NCI-H146 treated with DMSO at 0.1 percent for 48 hours (cell line): Measurements from ENCODE around the gene PGM5.

Experiments used
- DNase-seq: peaks from one replicate; lab custom pipeline; 2025; ENCODE audit not compliant: unreplicated experiment; lab: John Stamatoyannopoulos, UW

The PGM5 gene

DNA sequence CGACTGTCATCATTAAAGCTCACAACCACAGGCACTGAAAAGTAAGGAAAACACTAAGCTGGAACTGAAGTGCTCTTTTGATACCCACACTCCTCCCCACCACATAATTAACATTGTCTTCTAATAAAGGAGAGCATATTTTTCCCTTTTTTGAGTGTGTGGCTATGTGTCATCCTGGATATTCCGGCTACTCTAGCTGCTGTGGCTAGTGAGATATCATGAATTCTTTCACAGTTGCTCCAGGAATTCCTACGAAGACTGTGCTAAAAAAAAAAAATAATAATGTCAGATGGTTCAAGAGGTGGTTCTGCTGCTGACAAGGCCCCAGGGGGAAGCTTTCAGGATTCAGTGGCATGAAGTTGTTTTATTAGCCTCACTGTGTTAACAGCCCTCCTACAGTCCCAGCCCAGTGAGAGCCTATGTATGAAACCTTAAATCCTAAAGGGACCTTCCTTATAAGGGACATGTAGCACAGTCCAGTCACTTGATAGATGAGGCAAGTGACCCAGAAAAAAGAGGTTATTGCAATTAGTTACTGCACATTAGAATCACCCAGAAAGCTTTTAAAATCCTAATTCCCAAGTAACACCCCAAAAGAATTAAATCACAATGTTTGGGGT, 137.7 kb downstream of the PGM5 start:
- DNase-seq, result no peak

DNA sequence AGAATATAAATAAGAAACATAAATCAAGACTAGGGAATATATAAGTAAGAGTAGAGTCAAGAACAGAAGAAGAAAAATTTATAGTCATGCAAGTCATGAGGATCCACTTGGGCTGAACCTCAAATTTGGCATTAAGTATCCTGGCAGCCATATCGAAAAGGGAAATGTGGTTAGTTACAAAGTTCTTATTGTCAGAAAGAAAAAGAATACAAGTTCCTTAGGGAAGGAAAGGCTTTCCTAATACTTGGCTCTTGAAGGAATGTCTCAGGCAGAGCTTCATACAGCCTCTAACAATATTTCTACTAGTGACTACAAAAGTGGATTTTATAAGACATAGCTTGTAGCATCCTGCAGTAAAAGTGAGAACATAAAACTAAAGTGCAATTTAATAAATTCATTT, 138.8 kb downstream of the PGM5 start:
- no peak for DNase-seq

DNA sequence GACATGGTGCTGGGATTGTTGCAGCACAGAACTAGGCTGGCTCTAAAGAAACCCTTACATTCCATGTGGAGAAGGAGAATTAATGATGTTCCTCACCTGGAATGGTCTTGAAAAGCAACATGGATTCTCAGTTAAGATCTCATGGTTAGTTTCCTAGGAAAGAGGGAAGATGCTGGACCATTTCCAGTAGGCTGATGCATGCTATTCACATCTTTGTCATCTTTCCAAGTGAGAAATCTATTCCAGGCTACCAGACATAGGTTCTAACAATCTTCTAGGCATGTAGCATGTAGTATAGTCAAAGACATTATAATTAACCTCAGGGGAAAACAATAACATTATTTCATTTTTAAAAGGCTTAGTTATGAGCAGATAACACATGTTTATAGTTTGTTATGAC, 139.9 kb downstream of the PGM5 start:
- DNase-seq, result no peak

DNA sequence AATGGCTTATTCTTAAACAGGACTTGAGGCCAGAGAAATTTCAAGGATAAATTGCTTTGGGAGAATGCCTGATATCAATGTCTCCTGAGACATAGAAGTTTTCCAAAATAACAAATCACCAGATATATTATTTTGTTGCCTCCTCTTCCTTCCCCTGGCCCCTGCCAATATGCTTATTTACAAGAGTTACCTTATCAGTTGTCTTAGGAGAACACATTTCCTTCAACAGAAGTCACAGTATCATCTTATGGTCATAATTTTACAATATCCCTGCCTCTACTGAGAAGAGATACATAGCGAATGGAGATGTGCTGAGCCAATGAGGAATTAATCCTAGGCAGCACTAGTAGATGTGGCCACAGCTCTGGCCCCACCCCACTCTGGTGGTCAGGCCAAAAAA, 141.2 kb downstream of the PGM5 start:
- DNase-seq, result no peak

DNA sequence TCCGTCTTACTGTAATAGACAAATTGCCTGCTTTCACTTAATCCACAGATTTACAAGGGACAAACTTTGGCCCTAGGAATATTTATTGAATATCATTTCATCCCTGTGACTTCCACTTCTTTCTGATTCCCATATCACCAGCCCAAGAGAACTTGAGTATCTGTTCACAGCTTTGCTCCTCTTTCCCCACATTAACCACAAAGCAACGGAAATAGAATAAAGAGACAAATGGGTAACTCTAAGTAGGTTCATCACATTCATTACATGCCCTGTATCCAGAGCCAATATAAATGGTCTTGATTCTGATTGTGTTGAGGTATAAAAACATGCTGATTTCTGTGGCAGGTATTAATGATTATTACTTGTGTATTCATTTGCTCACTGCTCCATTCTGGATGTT, 142.4 kb downstream of the PGM5 start:
- no peak for DNase-seq

DNA sequence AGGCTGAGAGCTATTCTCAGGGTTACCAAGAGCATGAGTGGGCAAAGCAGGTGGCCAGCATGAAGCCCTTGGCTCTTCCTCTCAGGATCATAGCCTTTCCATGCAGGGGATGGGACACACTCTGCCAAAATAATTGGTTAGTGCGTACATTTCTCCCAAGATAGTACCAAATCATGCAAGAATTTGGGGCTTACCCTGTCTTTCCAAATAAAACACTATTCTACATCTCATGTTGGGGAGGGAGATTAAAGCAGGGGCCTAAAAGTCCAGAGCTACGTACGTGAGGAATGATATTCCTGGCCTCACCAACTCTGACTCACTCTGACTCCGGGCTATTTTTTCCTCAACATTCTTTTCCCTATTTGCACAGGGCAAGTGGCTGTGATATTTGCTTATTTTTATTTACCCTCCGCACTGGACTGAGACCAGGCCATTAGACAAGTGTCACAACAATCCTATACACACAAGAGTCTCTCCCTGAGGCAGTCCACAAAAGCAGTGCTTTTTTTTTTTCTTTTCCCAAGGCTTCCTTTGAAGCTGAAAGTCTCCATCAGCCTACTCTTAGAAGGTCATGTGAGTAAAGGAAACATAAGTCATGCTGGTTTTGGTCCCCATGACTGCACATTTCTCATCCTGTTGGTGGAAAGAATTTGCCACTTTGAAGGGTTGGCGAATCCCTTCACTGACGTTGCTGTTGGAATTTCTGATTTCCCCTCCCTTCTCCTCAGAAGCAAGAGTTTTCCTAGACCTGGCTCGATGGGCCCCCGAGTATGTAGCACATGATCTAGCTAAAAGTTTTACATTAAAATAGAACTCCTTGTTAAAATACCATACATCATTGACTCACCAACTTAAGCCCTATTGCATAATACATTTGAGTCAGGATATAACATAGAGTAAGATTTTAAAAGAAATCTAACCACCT, 144.3 kb downstream of the PGM5 start:
- no peak for DNase-seq

DNA sequence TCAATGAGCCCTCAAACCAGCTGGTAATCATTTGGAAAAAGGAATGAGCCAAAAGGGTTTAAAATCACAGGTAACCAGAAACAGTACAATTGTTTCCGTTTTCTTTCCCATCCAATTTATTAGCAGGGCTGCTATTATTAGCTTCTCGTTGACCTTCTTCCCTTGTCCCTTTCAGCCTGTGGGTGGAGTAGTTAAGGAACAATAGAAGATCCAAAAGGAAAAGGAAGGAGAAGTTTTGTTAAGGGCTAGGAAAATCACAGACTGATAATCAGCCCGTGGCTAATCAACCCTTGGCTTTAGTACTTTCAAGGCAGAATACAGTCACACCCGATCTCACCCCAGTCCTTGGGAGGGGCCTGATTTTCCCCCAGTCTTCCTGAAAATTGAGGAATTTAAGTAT, 145.9 kb downstream of the PGM5 start:
- DNase-seq, result no peak

DNA sequence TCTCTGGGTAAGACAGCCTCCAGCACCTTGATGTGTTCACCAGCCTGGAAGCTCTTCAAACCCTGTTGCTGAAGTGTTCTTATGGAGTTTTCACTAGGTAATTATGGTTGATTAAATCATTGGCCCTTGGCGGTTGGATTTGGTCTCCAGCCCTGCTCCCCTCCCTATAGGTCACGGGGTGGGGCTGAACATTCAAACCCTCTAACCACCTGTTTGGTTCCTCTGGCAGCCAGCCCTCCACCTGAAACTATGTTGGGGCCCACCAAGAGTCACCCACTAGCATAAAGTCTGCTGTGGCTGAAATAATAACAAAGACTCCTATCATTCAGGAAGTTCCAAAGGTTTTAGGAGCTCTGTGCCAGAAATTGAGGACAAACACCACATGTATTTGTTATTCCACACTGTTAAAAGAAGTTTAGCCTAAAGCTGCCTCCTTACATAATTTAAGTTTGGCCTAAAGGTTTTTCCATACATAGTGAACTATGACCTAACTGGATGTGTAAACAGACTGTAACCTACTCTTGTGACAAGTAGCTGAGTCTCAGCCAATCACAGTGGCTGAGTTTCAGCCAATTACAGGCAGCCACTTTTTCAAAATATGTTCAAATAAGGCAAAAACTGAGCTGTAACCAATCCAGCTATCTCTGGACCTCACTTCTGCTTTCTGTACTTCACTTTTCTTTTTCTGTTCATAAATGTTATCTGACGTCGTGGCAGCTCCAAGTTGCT, 149.4 kb downstream of the PGM5 start:
- no peak for DNase-seq

DNA sequence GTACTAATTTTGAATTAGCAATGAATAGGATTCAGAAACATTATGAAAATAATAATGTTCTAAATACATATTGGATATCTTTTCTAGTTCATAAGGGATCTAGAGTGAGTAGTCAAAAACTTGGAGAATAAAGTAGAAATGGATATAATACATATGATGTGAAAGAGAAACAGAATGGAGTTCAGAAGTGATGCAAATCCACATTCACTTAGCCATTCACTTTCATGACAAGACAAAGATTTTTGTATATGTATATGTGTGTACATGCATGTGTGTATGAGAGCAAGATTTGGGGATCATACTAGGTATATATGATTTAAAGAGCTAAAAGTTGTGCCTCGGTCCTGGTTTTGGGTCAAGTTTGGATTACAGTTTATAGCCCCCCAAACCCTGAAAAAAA, 150.1 kb downstream of the PGM5 start:
- DNase-seq, result no peak

DNA sequence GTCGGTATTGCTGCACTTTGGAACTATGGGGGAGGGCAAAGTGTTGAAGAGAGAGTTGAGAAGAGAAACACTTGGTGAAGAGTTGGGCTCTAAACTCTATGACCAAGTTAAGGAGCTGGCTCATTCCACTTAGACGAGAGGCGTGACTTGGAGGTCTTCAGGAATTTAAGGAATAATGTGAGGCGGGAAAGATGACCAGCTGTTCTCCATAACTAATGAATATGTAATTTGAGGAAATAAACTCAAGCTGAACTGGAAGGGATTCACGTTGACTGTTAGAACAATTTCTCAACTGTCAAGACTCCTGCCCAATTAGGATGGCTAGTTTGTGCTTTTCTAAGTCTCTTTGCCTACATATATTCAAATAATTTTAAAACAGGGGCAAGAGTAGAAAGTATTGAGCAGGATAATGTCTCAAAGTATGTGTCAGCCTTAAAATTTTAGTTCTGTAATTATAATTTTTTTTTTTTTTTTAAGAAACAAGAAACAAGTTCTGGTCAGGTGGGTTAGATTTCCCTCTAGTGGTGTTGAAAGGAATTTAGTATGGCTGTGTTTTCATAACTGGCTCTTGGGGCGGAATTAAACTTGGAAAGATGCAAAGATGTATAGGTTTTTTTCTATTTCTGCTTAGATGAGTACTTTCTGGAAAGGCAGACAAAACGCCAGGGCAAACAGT, 150.9 kb downstream of the PGM5 start:
- no peak for DNase-seq

DNA sequence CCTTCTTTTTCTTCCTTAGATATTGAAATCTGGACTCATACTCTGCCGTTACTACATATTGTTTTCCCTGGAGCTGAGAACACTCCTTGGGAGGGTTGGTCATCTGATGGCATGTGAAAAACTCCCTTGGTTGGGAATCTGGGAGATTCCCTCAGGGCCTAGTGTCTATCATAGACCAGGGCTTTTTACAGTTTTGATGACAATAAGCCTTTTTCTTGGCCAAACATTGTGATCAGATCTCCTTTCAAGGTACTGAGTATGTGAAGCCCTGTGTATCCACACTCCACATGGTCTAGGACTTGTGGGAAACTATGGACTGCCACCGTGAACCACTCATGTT, 151.4 kb downstream of the PGM5 start:
- no peak for DNase-seq

DNA sequence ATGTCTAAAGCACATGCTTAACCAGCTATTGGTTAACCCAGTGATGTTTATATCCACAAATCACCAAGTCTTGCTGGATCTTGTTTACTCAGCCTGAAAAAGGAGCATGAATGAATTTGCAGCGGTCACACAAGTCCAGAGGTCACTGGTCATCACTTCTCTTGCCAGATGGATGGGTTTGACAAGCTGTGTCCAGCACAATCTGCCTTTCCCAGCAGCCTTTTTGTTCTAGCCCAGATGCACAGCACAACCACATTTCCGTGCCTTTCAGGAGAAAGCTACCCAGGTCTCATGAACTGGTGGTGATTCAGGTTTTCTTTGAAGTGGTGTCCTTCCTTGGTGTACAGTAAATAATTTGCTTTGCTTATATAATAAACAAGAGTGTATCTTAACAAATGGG, 152.1 kb downstream of the PGM5 start:
- no peak for DNase-seq

DNA sequence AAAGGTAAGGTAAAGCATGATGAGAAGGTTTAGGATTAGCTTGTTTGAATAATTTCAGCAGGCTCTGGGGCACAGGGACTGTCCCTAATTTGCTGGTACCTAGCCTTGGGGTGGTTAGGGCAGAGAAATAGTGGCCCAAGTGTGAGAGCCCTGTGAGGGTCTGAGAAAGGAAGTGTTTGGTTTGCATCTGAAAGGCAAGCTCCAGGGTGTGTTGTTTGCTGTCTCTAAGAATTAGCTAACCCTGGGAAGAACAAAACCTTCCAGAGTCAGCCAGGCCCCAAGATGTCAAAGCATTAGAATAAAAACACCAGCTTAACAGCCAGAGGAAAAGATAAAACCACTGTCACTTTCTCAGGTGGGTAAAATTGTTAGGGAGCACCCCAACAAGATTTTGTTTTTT, 153.3 kb downstream of the PGM5 start:
- DNase-seq, result no peak

DNA sequence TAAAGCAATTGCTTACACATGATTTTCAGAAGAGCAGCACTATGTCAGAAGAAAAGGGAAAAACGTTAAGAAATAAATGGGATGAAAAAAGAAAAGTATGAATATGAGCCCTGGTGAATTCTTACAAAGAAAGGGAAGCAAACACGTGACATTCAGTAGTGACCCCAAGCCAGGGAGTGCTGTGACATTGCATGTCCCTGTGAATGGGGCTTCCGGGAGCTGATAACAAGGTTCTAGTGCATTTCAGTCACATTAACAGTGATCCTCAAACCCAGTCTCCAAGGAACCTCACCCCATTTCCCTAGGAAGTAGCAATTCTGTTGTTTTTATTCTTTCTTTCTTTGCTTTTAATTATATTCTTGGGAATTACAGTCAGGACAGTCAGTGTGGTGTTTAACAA, 157.0 kb downstream of the PGM5 start:
- no peak for DNase-seq

DNA sequence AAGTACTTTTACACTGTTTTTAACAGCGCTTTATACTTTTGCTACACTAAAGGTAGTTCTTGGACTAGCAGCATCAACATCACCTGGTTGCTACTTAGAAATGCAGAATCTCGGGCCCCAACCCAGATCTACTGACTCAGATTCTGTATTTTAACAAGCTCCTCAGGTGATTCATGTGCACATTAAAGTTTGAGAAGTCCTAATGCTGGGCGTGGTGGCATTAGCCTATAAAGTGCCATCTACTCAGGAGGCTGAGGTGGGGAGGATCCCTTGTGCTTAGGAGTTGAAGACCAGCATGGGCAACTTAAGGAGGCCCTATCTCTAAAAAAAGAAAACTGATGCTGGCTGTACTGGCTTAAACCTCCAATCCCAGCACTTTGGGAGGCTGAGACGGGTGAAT, 157.6 kb downstream of the PGM5 start:
- no peak for DNase-seq

DNA sequence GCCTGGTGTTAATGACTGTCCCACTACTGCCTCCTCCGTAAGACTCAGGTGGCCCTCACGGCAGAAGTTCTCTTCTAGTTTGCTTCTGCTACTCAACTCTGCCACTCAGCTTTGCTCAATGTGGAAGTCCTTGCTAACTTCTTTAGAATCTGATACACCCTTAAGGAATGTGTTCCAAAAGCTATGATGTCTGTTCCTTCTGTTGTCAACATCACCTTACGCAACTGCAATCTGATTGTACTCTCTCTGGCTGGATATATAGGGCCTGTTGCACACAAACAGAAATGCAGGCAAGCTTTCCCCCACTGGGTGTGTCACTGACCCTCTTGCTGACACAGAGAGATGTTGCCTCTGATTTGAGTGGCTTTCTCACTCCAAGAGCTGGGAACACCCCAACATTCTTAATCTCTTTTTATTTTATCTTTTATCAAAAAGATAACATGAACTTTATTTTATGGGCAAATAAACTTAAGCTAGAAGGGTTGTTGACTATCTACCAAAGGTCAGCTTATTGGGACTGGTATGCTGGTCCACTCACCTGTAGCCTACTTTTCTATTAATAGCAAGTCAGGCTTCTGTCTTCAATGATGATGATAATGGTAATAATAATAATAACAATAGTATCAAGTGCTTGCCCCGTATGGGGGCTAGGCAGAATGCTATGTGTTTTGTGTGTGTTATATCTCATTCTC, 159.1 kb downstream of the PGM5 start:
- DNase-seq, result no peak

DNA sequence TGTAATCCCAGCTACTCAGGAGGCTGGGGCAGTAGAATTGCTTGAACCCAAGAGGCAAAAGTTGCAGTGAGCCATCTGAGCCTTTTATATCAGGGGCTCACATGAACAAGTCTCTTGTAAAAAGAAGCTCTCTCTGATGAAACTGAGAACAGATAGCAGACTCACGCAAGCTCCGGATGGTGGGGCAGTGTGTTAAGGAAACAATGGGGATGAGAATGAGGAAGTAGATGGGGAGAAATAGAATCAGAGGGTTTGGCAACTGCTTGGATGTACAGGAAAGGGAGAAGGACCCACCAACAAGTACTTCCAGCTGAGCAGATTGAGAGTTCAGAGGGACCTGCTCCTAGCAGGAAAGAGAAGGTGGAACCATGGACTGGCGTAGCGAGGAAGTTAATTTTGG, 165.7 kb downstream of the PGM5 start:
- DNase-seq, result no peak

DNA sequence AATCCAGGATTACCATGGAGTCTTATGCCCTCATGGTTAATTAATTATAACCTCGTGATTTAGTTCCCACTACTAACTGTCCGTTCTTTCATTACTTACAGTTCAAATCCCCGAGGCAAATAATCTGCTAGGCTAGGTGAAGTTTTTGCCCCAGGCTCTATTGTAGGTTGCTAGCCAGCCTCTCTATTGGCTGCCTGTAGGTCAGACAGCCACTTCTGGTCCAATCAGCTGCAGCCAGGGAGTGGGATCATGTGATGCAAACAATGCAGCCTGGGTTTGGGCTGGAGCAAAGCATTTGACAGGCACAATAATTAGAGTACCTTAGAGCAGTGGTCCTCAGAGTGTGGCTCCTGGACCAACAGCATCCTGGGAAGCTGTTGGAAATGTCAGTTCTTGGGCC, 166.5 kb downstream of the PGM5 start:
- no peak for DNase-seq

DNA sequence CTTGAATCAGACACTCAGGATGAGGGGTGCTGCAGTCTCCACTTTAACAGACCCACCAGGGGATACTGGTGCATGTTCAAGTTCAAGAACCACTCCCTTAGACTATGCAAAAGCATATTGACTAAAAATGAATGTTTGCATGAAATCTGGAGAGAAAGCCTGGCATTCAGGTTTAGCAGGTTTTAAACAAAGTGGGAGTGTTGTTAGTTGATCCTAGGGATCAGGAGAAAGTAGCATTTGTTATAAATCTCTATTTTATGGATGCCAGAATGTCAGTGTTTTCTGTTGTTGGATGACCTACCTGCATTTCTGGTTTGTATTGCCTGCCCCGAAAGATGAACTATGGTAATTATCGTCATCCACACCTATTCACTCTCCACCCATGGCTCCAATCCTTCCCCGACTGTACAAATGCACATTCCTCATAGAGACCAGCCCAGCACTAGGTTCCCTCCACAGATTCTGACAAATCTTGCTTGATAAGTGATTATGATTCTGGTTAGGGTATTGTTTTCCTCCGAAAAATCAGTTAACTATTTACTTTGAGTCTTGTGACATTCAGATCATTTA, 167.0 kb downstream of the PGM5 start:
- no peak for DNase-seq

DNA sequence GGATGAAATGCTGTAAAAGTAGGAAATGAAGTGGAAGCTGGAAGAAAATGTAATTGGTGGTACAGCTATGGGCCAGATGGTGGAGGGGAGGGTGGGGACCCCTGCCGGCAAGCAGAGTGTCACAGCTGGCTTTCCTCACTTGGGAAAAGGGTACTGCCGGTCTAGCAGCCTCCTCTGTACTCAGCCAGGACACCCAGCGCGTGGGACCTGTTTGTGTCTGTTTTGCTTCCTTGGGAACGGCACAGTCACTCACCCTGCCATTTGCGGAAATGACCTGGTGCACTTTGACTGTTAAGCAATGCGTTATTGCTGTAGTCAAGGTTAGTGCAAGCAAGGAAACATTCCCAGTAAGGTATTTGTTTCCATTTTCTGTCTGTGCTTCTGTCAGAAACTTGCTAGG, 174.2 kb downstream of the PGM5 start:
- no peak for DNase-seq

DNA sequence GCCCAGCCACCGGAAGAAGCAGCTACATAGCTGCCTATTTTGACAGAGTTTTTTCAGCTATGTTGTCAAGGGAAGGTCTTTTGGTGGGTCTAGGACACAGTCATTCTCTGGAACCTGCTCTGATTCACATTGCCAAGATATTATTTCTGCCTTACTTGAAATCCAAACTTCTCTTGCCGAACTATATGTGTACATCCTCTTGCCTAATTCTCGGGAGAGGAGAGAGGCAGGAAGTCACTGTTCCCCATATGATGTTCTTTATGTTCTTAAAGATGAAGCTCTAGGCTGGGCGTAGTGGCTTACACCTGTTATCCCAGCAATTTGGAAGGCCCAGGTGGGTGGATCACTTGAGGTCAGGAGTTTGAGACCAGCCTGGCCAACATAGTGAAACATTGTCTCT, 175.7 kb downstream of the PGM5 start:
- no peak for DNase-seq
